ENCODE measurements around the gene SMIM10L1. TPM values are rescaled to one million over a fixed set of nuclear protein-coding genes. Genes with fewer than 3 reads are reported as not detected.

The SMIM10L1 gene
- total RNA-seq, result 8.6 TPM
- long read RNA-seq, full-length matches to known transcripts, result 78 of 78 reads
- long read RNA-seq, partial matches to known transcripts, result 0 of 78 reads
- long read RNA-seq, other reads (novel, unspliced or antisense), result 0 of 78 reads

- TF ChIP-seq, protein P1, sequence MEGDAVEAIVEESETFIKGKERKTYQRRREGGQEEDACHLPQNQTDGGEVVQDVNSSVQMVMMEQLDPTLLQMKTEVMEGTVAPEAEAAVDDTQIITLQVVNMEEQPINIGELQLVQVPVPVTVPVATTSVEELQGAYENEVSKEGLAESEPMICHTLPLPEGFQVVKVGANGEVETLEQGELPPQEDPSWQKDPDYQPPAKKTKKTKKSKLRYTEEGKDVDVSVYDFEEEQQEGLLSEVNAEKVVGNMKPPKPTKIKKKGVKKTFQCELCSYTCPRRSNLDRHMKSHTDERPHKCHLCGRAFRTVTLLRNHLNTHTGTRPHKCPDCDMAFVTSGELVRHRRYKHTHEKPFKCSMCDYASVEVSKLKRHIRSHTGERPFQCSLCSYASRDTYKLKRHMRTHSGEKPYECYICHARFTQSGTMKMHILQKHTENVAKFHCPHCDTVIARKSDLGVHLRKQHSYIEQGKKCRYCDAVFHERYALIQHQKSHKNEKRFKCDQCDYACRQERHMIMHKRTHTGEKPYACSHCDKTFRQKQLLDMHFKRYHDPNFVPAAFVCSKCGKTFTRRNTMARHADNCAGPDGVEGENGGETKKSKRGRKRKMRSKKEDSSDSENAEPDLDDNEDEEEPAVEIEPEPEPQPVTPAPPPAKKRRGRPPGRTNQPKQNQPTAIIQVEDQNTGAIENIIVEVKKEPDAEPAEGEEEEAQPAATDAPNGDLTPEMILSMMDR (IDR thresholded peaks at IDR 0.05), result no peak
- Histone ChIP-seq H3K4me3 (peak within 1 kb of the TSS; percentile 89), H3K27ac (peak within 1 kb of the TSS; percentile 96), H3K27me3 (no peaks in the 10 kb centered on the region), H3K36me3 (no peaks in the 10 kb centered on the region), H3K4me1 (peaks cover 7% of the 10 kb centered on the region), H3K9me3 (no peaks in the 10 kb centered on the region)
- ATAC-seq, result peak; percentile 99
- DNase-seq, result peak; percentile 96
- intact Hi-C loops (cut with DNase I), result no loop called here
Measured at GRCh38 chr12:11171145-11171968, at the start of gene SMIM10L1. Gene SMIM10L1 (plus strand): TSS chr12:11171194. CDS start chr12:11171357, 163 bp downstream.

DNA sequence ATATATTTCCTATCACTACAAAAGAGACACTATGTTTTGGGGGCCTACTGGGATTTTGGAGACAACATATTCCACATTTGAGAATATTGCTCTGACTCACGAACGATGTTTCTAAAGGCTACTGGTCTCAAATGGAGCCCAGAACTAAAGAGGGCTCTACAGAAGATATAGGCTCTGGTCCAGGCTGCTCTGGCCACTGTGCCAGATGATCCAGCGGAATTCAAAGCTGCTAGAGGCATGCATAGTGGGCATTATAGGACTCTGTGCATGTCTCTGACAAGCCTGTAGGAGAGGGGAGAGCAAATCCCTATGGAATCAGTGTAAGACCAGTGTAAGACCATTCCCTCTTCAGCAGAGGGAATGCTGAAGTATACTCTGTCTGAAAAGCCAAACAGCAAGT lies 40.6 kb upstream of the SMIM10L1 start:
- intact Hi-C loops (cut with DNase I), result no loop called here
- ATAC-seq (no peak), DNase-seq (no peak)

GRCh38 chr12:11130999-11131398 lies 40.0 kb upstream of the SMIM10L1 start:
- H3K27me3 ChIP-seq, result no peaks in the 10 kb centered on the region
- H3K27ac ChIP-seq, result no peak overlapping the region
- no peak overlapping the region for H3K4me3 ChIP-seq
- TF ChIP-seq, protein P1 (IDR thresholded peaks at IDR 0.05), result no peak
- no peaks in the 10 kb centered on the region for H3K36me3 ChIP-seq
- ATAC-seq, result no peak
- no peaks in the 10 kb centered on the region for H3K9me3 ChIP-seq
- no peaks in the 10 kb centered on the region for H3K4me1 ChIP-seq
- intact Hi-C loops (cut with DNase I), result no loop called here
- DNase-seq, result no peak

More for the DNA sequence above, 40.6 kb upstream of the SMIM10L1 start:
- H3K4me1 ChIP-seq, result no peaks in the 10 kb centered on the region
- no peaks in the 10 kb centered on the region for H3K27me3 ChIP-seq
- H3K9me3 ChIP-seq, result no peaks in the 10 kb centered on the region
- no peak overlapping the region for H3K4me3 ChIP-seq
- no peaks in the 10 kb centered on the region for H3K36me3 ChIP-seq
- no peak overlapping the region for H3K27ac ChIP-seq
- TF ChIP-seq, protein P1 (IDR thresholded peaks at IDR 0.05), result no peak

GRCh38 chr12:11133162-11133561 lies 37.8 kb upstream of the SMIM10L1 start:
- intact Hi-C loops (cut with DNase I), result no loop called here
- no peak for DNase-seq
- Histone ChIP-seq H3K36me3 (no peaks in the 10 kb centered on the region), H3K9me3 (no peaks in the 10 kb centered on the region), H3K27ac (no peak overlapping the region), H3K4me1 (no peaks in the 10 kb centered on the region), H3K27me3 (no peaks in the 10 kb centered on the region), H3K4me3 (no peak overlapping the region)
- TF ChIP-seq, protein P1 (IDR thresholded peaks at IDR 0.05), result no peak
- no peak for ATAC-seq

- Histone ChIP-seq H3K27me3 (no peaks in the 10 kb centered on the region), H3K36me3 (no peaks in the 10 kb centered on the region), H3K9me3 (no peaks in the 10 kb centered on the region), H3K4me1 (no peaks in the 10 kb centered on the region), H3K4me3 (no peak overlapping the region), H3K27ac (no peak overlapping the region)
- ATAC-seq (no peak), DNase-seq (no peak)
- intact Hi-C loops (cut with DNase I), result no loop called here
- TF ChIP-seq, protein P1 (IDR thresholded peaks at IDR 0.05), result no peak
Measured at GRCh38 chr12:11133816-11134215, 37.2 kb upstream of the SMIM10L1 start.

Data from upper lobe of right lung (tissue), 1 donor.